HG02938 (cell line): ENCODE results near the gene DSG4.

ENCODE experiments used
- ATAC-seq: cut with Tn5 transposase; IDR thresholded peaks from one replicate; pipeline ENCODE4 v1.9.1; 2021; ENCODE audit warnings: mild to moderate bottlenecking, moderate library complexity; ENCODE audit not compliant: unreplicated experiment

Gene DSG4

GRCh38 chr18:31444142-31444541 is 67.6 kb downstream of the DSG4 start:
- ATAC-seq, result no peak

DNA sequence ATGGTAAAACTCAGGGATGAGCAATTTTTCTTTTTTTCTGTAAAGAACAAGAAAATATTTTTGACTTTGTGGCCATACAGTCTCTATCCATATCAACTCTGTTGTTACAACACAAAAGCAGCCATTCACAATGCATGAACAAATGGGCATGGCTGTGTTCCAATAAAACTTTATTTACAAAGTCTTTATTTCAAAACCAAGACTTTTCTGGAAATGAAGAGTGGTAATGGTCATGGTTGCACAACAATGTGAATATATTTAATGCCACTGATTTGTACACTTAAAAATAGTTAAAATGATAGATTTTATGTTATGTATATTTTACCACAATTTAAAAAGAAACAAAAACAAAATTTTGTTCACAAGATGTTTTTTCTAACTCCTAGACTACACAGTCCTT is 69.3 kb downstream of the DSG4 start:
- no peak for ATAC-seq

DNA sequence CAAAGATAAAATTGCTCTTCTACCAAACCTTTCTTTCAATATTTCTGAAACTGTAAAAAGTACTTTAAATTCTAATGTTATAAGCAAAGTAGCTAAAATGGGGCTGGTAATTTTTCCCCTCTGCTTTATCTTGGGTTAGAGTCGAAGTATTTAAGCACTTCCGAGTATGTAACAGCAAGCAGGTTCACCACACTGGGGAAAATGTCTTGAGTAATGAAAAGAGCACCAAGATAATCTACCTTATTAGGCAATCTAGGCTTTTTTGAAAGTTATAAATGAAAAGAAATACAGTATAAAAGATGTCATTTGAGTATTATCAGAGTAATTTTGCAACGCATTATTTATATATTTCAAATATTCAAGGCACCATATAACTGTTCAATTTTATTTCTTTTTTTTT is 70.3 kb downstream of the DSG4 start:
- ATAC-seq, result no peak

- ATAC-seq, result no peak
Measured at GRCh38 chr18:31447530-31448191, 71.1 kb downstream of the DSG4 start, which contains the start of gene DSG3. DSG3 (plus strand) TSS chr18:31447741; CDS start chr18:31447878, 137 bp downstream.

DNA sequence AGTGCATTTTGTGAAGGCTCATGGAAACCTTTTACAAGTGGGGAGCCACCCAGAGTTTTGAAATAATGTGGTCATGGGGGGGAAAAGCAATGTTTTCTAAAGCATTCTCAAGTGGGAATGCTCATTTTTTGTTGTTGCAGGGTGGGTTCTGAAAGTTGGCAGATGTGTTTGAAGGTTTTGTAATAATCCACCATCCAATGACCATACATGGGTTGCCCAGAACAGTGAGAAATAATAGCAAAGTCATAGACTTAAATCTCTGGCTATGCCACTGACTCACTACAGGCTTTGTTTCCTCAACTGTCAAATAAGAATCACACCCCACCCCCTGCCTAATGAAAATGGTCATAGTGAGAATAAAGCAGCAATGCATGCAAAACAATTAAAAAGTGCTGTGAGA is 73.8 kb downstream of the DSG4 start:
- no peak for ATAC-seq

DNA sequence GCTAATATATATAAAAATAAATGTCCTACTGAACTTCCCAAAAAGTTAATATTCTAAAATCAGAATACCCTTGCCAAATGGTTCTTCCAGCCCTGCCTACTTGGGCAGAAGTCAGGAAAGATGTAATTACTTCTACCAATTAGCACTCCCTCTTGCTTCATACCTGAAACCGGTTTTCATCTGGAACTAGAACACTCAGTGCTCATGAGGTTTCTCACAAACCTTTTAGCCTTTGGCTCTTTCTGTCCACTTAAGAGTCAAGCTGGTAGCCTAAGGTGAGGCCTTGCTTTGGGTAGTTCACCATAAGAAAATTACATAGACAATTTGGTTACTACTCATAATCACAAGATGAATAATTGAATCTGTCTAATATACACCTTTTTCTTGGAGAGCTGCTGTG is 75.0 kb downstream of the DSG4 start:
- ATAC-seq, result no peak

GRCh38 chr18:31454066-31454708 is 77.6 kb downstream of the DSG4 start:
- no peak for ATAC-seq
